22Rv1 (cell line): Measurements from ENCODE around the gene TSPO2.

ENCODE experiments used
- H3K27ac ChIP-seq: fragments of 450-650 bp; 2 replicates; pipeline ENCODE4 v1.5.1; 2017
- CTCF ChIP-seq: fragments of 450-650 bp; IDR thresholded peaks from 2 replicates; pipeline ENCODE4 v1.5.1; 2017; ENCODE audit warnings: mild to moderate bottlenecking
- ZFX ChIP-seq: fragments of 450-650 bp; IDR thresholded peaks from 2 replicates; pipeline ENCODE4 v1.6.1; 2017; ENCODE audit warnings: antibody characterized with exemption, borderline replicate concordance

TSPO2 gene

DNA sequence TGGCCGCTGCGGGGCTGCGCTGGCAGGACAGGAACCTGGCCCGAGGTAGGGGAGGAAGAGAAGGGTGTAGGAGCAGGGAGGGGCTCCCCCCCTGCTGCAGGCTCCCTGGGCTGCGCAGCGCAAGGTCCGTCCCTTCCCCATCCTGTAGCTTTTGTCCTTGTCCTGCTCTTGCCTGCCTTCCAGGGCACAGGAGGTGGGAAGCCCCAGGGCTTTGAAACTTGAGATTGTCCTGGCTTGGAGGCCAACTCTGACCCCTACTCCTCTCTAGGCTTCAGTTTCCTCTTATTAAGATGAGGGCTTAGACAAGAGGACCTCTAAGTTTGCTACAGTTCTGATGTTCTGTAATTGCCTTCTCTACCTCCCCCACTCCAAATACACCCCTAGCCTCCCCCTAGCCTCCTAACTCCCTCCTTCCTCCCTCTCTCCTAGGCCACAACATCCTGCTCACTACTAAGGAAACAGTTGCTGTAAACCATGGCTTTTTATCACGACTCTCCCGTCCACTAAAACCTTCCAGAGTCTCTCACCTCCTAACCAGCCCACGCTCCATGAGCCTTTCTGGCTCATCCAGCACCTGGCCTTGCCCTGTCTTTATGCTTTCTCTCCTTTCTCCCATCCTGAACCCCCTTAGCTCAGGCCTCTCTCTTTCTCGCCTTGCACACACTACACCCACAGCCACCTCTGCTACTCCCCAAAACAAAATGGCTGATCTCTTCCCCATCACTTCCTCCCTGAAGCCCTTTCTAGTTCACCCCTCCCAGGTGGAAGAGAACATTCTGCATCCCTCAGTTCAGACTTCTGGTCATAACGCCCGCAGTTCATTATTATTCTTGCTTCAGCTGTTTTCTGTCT is 13.5 kb upstream of the TSPO2 start:
- peak overlapping the region; percentile 29; the same call in 1 of the 2 replicates for H3K27ac ChIP-seq
- TF ChIP-seq ZFX = no peak
- no peak for TF ChIP-seq CTCF

- no peak for TF ChIP-seq CTCF
- TF ChIP-seq ZFX = no peak
- H3K27ac ChIP-seq = no peak overlapping the region
These were observed 9.4 kb upstream of the TSPO2 start for GRCh38 chr6:41032830-41033229.

- TF ChIP-seq ZFX (no peak), CTCF (no peak)
- no peak overlapping the region for H3K27ac ChIP-seq
These were observed 8.5 kb upstream of the TSPO2 start for GRCh38 chr6:41033776-41034175.

- no peak overlapping the region for H3K27ac ChIP-seq
- no peak for TF ChIP-seq ZFX
- no peak for TF ChIP-seq CTCF
These were observed 6.1 kb upstream of the TSPO2 start for GRCh38 chr6:41036186-41036585.

GRCh38 chr6:41036601-41037000 is 5.7 kb upstream of the TSPO2 start:
- H3K27ac ChIP-seq = no peak overlapping the region

GRCh38 chr6:41037107-41037900 is 5.0 kb upstream of the TSPO2 start:
- no peak for TF ChIP-seq CTCF
- TF ChIP-seq ZFX = no peak
- no peak overlapping the region for H3K27ac ChIP-seq

More at GRCh38 chr6:41036601-41037000, 5.7 kb upstream of the TSPO2 start:
- TF ChIP-seq CTCF (no peak), ZFX (no peak)

DNA sequence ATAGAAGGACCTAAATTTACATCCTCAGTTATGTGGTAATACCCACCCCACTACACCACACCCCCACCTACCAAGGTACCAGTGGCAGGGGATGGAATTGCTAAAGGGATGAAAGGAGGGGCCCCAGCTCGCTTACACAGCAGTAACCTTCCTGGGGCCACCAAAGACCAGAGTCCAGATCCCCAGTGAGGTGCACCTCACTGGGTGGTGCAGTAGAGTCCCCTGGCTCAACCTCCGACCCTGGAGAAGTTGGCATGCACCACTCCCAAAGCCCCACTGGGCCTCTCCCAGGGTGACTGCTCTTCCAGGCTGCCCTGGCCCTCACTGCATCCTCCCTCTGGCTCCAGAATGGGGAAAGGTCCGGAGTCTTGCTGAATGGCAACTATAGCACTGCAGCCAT is 4.1 kb upstream of the TSPO2 start:
- H3K27ac ChIP-seq = no peak overlapping the region
- TF ChIP-seq CTCF (no peak), ZFX (no peak)
